ENCODE data around the gene ZBTB22.

GRCh38 chr6:33304216-33304615 is 13.3 kb downstream of the ZBTB22 start:
- no peak for TF ChIP-seq CTCF (IDR thresholded peaks at IDR 0.05; ENCODE audit: insufficient read depth, low read length, poor library complexity, severe bottlenecking)
- TF ChIP-seq EZH2phosphoT487 (conservative IDR thresholded peaks at IDR 0.05; ENCODE audit: low read length), result no peak

All from SU-DHL-6 (cell line).